NT2/D1 (cell line): Measurements from ENCODE around the gene FRMD3.

ENCODE experiments used
- YY1 ChIP-seq: IDR thresholded peaks from 2 replicates; pipeline ENCODE4 v1.6.1; 2011; ENCODE audit not compliant: insufficient read length, insufficient read depth
- ZNF274 ChIP-seq: IDR thresholded peaks from 2 replicates; pipeline ENCODE4 v1.6.1; 2011; ENCODE audit warnings: mild to moderate bottlenecking, low read depth, low read length

DNA sequence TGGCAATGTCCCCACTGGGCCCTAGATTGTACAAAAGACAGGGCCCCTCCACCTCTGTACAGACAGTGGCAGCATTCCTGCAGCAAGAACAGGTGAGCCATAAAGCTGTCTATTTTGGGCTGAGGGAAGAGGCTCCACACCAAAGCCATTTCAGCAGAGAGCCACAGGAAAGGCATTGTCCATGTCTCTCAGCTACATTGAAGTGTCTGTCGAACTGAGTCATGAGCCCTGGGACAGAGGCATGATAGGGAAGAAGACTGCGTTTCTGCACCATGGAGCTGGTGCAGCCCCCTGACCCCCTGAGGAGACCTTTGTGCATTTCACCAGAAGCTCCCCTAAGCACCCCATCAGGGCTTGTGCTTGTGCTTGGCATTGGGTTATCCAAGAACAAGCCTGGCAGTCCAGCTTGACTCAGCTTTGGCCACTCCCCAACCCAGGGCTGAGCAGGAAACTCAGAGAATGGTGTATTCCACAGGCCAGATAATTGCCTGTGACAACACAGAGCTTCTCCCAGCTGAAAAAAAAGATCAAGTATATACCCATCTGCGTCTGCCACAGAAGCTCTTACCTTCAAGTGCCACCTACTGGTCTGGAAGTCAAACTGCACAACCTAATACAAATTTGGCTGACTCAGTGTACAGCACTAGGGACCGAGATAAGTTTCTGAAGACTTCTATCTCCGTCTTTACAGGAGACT lies 5.9 kb upstream of the FRMD3 start:
- TF ChIP-seq YY1 (no peak), ZNF274 (no peak)
